ENCODE measurements around the gene GAB1.

- TF ChIP-seq CTCF (IDR thresholded peaks at IDR 0.05; ENCODE audit: low read depth, low read length, missing input control) (no peak), MAX (IDR thresholded peaks at IDR 0.05) (no peak), ATF3 (IDR thresholded peaks at IDR 0.05) (no peak), EGR1 (IDR thresholded peaks at IDR 0.05; ENCODE audit: low read depth in 2 of 2) (no peak)
- TF ChIP-seq, protein P1, sequence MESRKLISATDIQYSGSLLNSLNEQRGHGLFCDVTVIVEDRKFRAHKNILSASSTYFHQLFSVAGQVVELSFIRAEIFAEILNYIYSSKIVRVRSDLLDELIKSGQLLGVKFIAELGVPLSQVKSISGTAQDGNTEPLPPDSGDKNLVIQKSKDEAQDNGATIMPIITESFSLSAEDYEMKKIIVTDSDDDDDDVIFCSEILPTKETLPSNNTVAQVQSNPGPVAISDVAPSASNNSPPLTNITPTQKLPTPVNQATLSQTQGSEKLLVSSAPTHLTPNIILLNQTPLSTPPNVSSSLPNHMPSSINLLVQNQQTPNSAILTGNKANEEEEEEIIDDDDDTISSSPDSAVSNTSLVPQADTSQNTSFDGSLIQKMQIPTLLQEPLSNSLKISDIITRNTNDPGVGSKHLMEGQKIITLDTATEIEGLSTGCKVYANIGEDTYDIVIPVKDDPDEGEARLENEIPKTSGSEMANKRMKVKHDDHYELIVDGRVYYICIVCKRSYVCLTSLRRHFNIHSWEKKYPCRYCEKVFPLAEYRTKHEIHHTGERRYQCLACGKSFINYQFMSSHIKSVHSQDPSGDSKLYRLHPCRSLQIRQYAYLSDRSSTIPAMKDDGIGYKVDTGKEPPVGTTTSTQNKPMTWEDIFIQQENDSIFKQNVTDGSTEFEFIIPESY (IDR thresholded peaks at IDR 0.05), result no peak
Measured at GRCh38 chr4:143410015-143410414, 73.3 kb downstream of the GAB1 start.

Measured in liver (tissue), 3 donors.